Measurements from ENCODE around the gene PRDX1. TPM values are rescaled to one million over a fixed set of nuclear protein-coding genes. Genes with fewer than 3 reads are reported as not detected.

Gene PRDX1
- total and polyA plus RNA-seq, 2 of the 8 experiments (the other 6 are each of a cell fraction or from before 2014, with no cell fraction given), result 1,165 to 1,418 TPM

DNA sequence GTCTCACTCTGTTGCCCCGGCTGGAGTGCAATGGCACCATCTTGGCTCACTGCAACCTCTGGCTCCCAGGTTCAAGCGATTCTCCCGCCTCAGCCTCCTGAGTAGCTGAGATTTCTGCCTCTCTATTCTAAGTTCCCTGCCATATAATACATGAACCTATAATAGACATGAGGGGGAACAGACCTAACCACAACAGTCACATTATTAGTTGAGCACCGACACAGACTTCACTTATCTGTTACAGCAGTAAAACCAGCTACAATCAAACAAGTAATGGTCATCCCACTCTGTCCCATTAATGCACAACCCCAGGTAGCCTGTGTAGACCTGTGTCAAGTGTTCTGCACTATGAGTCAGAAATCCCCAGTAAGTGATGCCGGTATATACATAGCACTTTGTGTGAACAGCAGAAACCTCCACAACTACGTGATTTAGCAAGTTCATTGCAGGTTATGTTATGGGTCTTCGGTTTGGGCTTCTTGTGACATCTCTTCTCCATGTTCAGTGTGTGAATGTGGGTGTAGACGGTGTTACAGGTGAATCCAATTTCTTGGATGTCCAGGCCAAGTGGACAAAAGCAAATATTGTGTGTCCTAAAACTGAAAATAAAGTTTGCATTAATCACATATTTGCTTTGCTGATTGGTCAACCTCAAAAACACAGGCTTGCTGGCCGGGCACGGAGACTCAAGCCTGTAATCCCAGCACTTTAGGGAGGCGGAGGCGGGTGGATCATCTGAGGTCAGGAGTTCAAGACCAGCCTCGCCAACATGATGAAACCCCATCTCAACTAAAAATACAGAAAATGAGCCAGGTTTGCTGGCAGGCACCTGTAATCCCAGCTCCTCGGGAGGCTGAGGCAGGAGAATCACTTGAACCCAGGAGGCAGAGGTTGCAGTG is 18.0 kb downstream of the PRDX1 start:
- Histone ChIP-seq H3K27me3 (replicated peaks in 1 of 4; ENCODE audit: control insufficient read depth in 3 of 4, extremely low read depth in 1 of 4, insufficient read depth in 3 of 4, low read length in 3 of 4) (no peaks in the 10 kb centered on the region), H2BK120ac (replicated peaks; ENCODE audit: low read depth, low read length) (no peak overlapping the region), H3K4me3 (ENCODE audit: extremely low read depth in 1 of 4, insufficient read depth in 2 of 4, low read depth in 3 of 4, low read length in 4 of 4) (no peak overlapping the region), H3K9me3 (ENCODE audit: insufficient read depth in 2 of 2, low read depth in 1 of 2, low read length in 1 of 2) (no peaks in the 10 kb centered on the region), H3K79me1 (ENCODE audit: low read depth, low read length) (no peaks in the 10 kb centered on the region), H3K56ac (replicated peaks; ENCODE audit: insufficient read length, low read depth, low read length) (no peak overlapping the region), H2AFZ (ENCODE audit: low read length) (no peak overlapping the region), H4K5ac (ENCODE audit: insufficient read length, low read depth, low read length) (no peak overlapping the region), H2AK5ac (ENCODE audit: low read depth, low read length) (no peak overlapping the region), H3K9ac (replicated peaks in 1 of 4; ENCODE audit: extremely low read depth in 1 of 4, low read depth in 3 of 4, low read length in 3 of 4) (no peak overlapping the region), H3K4me1 (replicated peaks in 1 of 4; ENCODE audit: control insufficient read depth in 3 of 4, insufficient read depth in 4 of 4, low read length in 3 of 4) (peaks cover 0 to 10% (median 3%) of the 10 kb centered on the region in 4 experiments; a peak in 6 of 7 replicates), H2BK12ac (ENCODE audit: low read depth, low read length) (no peak overlapping the region), H3K18ac (ENCODE audit: extremely low read depth, low read length) (no peak overlapping the region), H4K8ac (ENCODE audit: extremely low read depth, insufficient read depth, low read length) (no peak overlapping the region), H3K4ac (replicated peaks; ENCODE audit: insufficient read length, low read depth, low read length) (no peak overlapping the region), H3K27ac (ENCODE audit: low read depth, low read length) (no peak overlapping the region), H3K4me2 (ENCODE audit: insufficient read depth in 1 of 2, low read depth in 2 of 2, low read length in 2 of 2) (no peak overlapping the region), H3K36me3 (ENCODE audit: control insufficient read depth in 2 of 4, insufficient read depth in 4 of 4, low read length in 3 of 4) (peaks cover 0 to 4% (median 0%) of the 10 kb centered on the region in 4 experiments; a peak in 4 of 8 replicates), H4K91ac (replicated peaks; ENCODE audit: insufficient read length, low read length) (no peak overlapping the region), H3K14ac (ENCODE audit: insufficient read length) (no peak overlapping the region), H3K79me2 (ENCODE audit: control insufficient read depth in 1 of 2, insufficient read depth in 2 of 2, low read length in 2 of 2) (peaks cover 0 to 13% of the 10 kb centered on the region in 2 experiments; a peak in 2 of 4 replicates), H3K23me2 (ENCODE audit: low read depth, low read length) (peaks cover 4% of the 10 kb centered on the region), H2BK15ac (ENCODE audit: low read length) (no peak overlapping the region), H2BK5ac (ENCODE audit: low read depth, low read length) (no peak overlapping the region), H2BK20ac (ENCODE audit: low read length) (no peak overlapping the region), H3K23ac (ENCODE audit: insufficient read length) (no peak overlapping the region), H4K20me1 (replicated peaks in 1 of 2; ENCODE audit: control insufficient read depth in 1 of 2, insufficient read depth in 2 of 2, low read length in 2 of 2) (peaks cover 0 to 6% of the 10 kb centered on the region in 2 experiments)
- FAIRE-seq, result no peak
- ChIA-PET POLR2A (ENCODE audit: partially characterized antibody) (interaction anchor here (1.1 to 16.2 kb wide), 6 partner anchors 8 to 163 kb away, joined by 4 to 429 read pairs (median 5); partner anchors contain the start of genes AKR1A1 and PRDX1), CTCF (ENCODE audit: partially characterized antibody) (interaction anchor here (1.2 kb wide), 1 partner anchor 9 kb away, joined by 5 read pairs; no protein-coding TSS in a partner anchor)
- DNase-seq (ENCODE audit: low read depth in 1 of 2, low spot score in 2 of 2), result no peak
- WGBS, 2 experiments (ENCODE audit: extremely low coverage in 1 of 2, insufficient coverage in 1 of 2, insufficient read length in 1 of 2, insufficient replicate concordance in 2 of 2, low coverage in 1 of 2, low lambda C conversion rate in 2 of 2, missing lambda C conversion rate in 1 of 2), result 95% methylated on average over 13 of the region's 14 CpGs; no CpG with 5 or more reads in 1 of the 2 experiments
- TF ChIP-seq SP4 (IDR thresholded peaks at IDR 0.05; ENCODE audit: low read length), result no peak
- TF ChIP-seq SAP30 (IDR thresholded peaks at IDR 0.05; ENCODE audit: insufficient read depth, insufficient replicate concordance, low read length), result no peak
- TF ChIP-seq HDAC2 (IDR thresholded peaks at IDR 0.05; ENCODE audit: borderline replicate concordance in 1 of 2, low read depth in 2 of 2, low read length in 2 of 2), result no peak
- no peak for TF ChIP-seq RNF2 (IDR thresholded peaks at IDR 0.05; ENCODE audit: borderline replicate concordance, low read depth, low read length, missing control alignments, poor library complexity, severe bottlenecking)
- no peak for TF ChIP-seq RBBP5 (IDR thresholded peaks at IDR 0.05; ENCODE audit: borderline replicate concordance, low read depth, low read length)
- TF ChIP-seq, protein P1, sequence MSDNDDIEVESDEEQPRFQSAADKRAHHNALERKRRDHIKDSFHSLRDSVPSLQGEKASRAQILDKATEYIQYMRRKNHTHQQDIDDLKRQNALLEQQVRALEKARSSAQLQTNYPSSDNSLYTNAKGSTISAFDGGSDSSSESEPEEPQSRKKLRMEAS (IDR thresholded peaks at IDR 0.05), result no peak
- no peak for TF ChIP-seq JUND (IDR thresholded peaks at IDR 0.05; ENCODE audit: low read length)
- TF ChIP-seq JUN (IDR thresholded peaks at IDR 0.05; ENCODE audit: low read depth, low read length), result no peak

All from H1 (cell line).